Sciatic nerve (tissue), 2 donors: Measurements from ENCODE around the gene SLC35F1. TPM values are rescaled to one million over a fixed set of nuclear protein-coding genes. Genes with fewer than 3 reads are reported as not detected.

Experiments
- ATAC-seq: fragments of 200-7000 bp; cut with Tn5 transposase; one replicate; pipeline ENCODE4 v1.9.1; 2020; ENCODE audit warnings: mild to moderate bottlenecking, moderate library complexity
- DNase-seq: peaks from one replicate; pipeline ENCODE4 v3.0.0-alpha.2; 2020; ENCODE audit warnings: low spot score
- intact Hi-C: fragments of 100-400 bp; cut with DNase I; formaldehyde crosslinking; loops from one replicate; pipeline ENCODE4 v1.14.2; 2022
- total RNA-seq: library from RNA; stranded (reverse); fragmentation: NEBNext Ultra II Directional; extraction: Animal tissue kit (Norgen Biotek cat#: 25700); gene quantifications from one replicate; pipeline ENCODE4 v1.2.1, GENCODE V29; 2021
- donor health status: DM: no; HTN: no; CAD: no.
- donor health status: DM: no; HTN: no; CAD: no.

The SLC35F1 gene
- total RNA-seq, 1 donor from 2014 or later = 24.6 TPM

- intact Hi-C loops = loop anchor here (10.0 kb wide), 2 partner anchors 326 to 516 kb away; no protein-coding TSS in a partner anchor
- ATAC-seq = peak; percentile 29
- DNase-seq = no peak
Observed at GRCh38 chr6:118288355-118289124, 381.5 kb downstream of the SLC35F1 start.

- ATAC-seq (no peak), DNase-seq (no peak)
- intact Hi-C loops = no loop called here
Observed at GRCh38 chr6:118292558-118292957, 385.5 kb downstream of the SLC35F1 start.

- intact Hi-C loops = no loop called here
- ATAC-seq (no peak), DNase-seq (no peak)
Observed at GRCh38 chr6:118294906-118295305, 387.8 kb downstream of the SLC35F1 start.

- intact Hi-C loops = no loop called here
- ATAC-seq = no peak
- no peak for DNase-seq
Observed at GRCh38 chr6:118295336-118295735, 388.3 kb downstream of the SLC35F1 start.

- DNase-seq (no peak), ATAC-seq (no peak)
- intact Hi-C loops = no loop called here
Observed at GRCh38 chr6:118296129-118296901, 389.3 kb downstream of the SLC35F1 start.

GRCh38 chr6:118297821-118298220 lies 390.8 kb downstream of the SLC35F1 start:
- ATAC-seq (no peak), DNase-seq (no peak)
- intact Hi-C loops = no loop called here

- ATAC-seq (no peak), DNase-seq (no peak)
- intact Hi-C loops = no loop called here
Observed at GRCh38 chr6:118298476-118299427, 391.7 kb downstream of the SLC35F1 start.

- intact Hi-C loops = no loop called here
- no peak for DNase-seq
- no peak for ATAC-seq
Observed at GRCh38 chr6:118299457-118299856, 392.4 kb downstream of the SLC35F1 start.

GRCh38 chr6:118304321-118304720 lies 397.3 kb downstream of the SLC35F1 start:
- ATAC-seq = no peak
- intact Hi-C loops = no loop called here

GRCh38 chr6:118305081-118305480 lies 398.0 kb downstream of the SLC35F1 start:
- DNase-seq = no peak
- intact Hi-C loops = no loop called here
- no peak for ATAC-seq

More at GRCh38 chr6:118304321-118304720, 397.3 kb downstream of the SLC35F1 start:
- DNase-seq = no peak

- intact Hi-C loops = no loop called here
- no peak for DNase-seq
Observed at GRCh38 chr6:118306392-118307238, 399.6 kb downstream of the SLC35F1 start.

GRCh38 chr6:118307581-118307980 lies 400.5 kb downstream of the SLC35F1 start:
- no peak for ATAC-seq
- no peak for DNase-seq
- intact Hi-C loops = no loop called here

More at GRCh38 chr6:118306392-118307238, 399.6 kb downstream of the SLC35F1 start:
- no peak for ATAC-seq

- ATAC-seq = no peak
Observed at GRCh38 chr6:118309337-118310093, 402.5 kb downstream of the SLC35F1 start.

GRCh38 chr6:118313208-118313607 lies 406.1 kb downstream of the SLC35F1 start:
- ATAC-seq (no peak), DNase-seq (no peak)
- intact Hi-C loops = no loop called here

More at GRCh38 chr6:118309337-118310093, 402.5 kb downstream of the SLC35F1 start:
- DNase-seq = no peak
- intact Hi-C loops = no loop called here

- intact Hi-C loops = no loop called here
- DNase-seq (no peak), ATAC-seq (no peak)
Observed at GRCh38 chr6:118313762-118314161, 406.7 kb downstream of the SLC35F1 start.

GRCh38 chr6:118316796-118317384 lies 409.8 kb downstream of the SLC35F1 start:
- peak; percentile 74 for ATAC-seq
- no peak for DNase-seq
- intact Hi-C loops = no loop called here
